MCF 10A (cell line): Measurements from ENCODE around the gene KCNH1. TPM values are rescaled to one million over a fixed set of nuclear protein-coding genes. Genes with fewer than 3 reads are reported as not detected.
"Not testable (repeated sequence)": the region's sequence is repeated elsewhere in the genome, so short reads cannot be mapped to it uniquely, and the experiment has no call there.

ENCODE experiments used
- BruUV-seq: library from RNA; stranded (reverse); fragments of 400-500 nt; replicated peaks from 2 replicates; lab custom pipeline; 2021; lab: Mats Ljungman, UMichigan
- CTCF ChIA-PET: fragments of 300-600 bp; sonication (Branson Sonifier 250); formaldehyde crosslinking; extraction: SDS; loops from one replicate; lab custom pipeline; 2021; ENCODE audit warnings: antibody characterized with exemption, inconsistent platforms; lab: Yijun Ruan, JAX
- POLR2A ChIA-PET: fragments of 300-600, 350-650 bp; sonication (Branson Sonifier 250); formaldehyde crosslinking; extraction: SDS; loops from one replicate; lab custom pipeline; 2020; ENCODE audit warnings: antibody characterized with exemption, inconsistent platforms; lab: Yijun Ruan, JAX
- DNase-seq: peaks from one replicate; pipeline ENCODE4 v3.0.0-alpha.2; 2018; ENCODE audit not compliant: unreplicated experiment
- H3K27ac Mint-ChIP-seq: one replicate; pipeline ENCODE4 v1.8.0; 2022; ENCODE audit warnings: mild to moderate bottlenecking, low read depth, mixed read lengths; ENCODE audit not compliant: unreplicated experiment
- H3K27me3 Mint-ChIP-seq: one replicate; pipeline ENCODE4 v1.8.0; 2022; ENCODE audit warnings: mixed read lengths; ENCODE audit not compliant: insufficient read depth, unreplicated experiment
- H3K36me3 Mint-ChIP-seq: one replicate; pipeline ENCODE4 v1.8.0; 2022; ENCODE audit warnings: mild to moderate bottlenecking, moderate library complexity, mixed read lengths; ENCODE audit not compliant: insufficient read depth, unreplicated experiment
- H3K4me1 Mint-ChIP-seq: one replicate; pipeline ENCODE4 v1.8.0; 2022; ENCODE audit warnings: mixed read lengths; ENCODE audit not compliant: insufficient read depth, unreplicated experiment
- H3K4me3 Mint-ChIP-seq: one replicate; pipeline ENCODE4 v1.8.0; 2022; ENCODE audit warnings: mild to moderate bottlenecking, moderate library complexity, mixed read lengths; ENCODE audit not compliant: unreplicated experiment
- H3K9me3 Mint-ChIP-seq: one replicate; pipeline ENCODE4 v1.8.0; 2022; ENCODE audit warnings: mixed read lengths; ENCODE audit not compliant: unreplicated experiment
- CTCF ChIP-seq: fragments of 200-600 bp; IDR thresholded peaks from one replicate; pipeline ENCODE4 v1.8.0; 2022; ENCODE audit warnings: antibody characterized with exemption, mild to moderate bottlenecking; ENCODE audit not compliant: unreplicated experiment
- intact Hi-C: fragments of 100-400 bp; cut with micrococcal nuclease; formaldehyde crosslinking; loops from 2 replicates; pipeline ENCODE4 v1.14.1; 2022
- total RNA-seq: library from RNA; stranded (reverse); gene quantifications from 2 replicates; pipeline ENCODE4 v1.2.3, GENCODE V29; 2022

KCNH1 gene
- total RNA-seq, 1 experiment from 2014 or later = 0.19 TPM

DNA sequence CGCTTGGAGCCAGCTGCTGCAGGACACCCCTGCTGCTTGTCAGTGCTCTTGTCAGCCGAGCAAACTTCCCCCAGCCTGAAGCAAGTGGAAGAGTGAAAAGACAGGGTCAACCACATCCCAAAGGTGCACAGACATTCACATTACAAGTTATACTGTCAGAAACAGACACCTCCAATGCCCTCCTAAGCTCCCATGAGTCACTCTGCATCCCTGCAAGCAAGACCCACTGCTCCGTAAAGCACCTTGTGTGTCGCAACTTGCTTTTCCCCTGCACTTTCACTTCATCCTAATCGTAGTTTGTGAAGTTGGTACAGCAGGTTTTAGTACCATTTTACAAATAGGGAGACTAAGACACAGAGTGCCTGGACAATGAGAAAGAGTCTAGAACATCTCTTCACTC is 51.1 kb downstream of the KCNH1 start:
- no peak for TF ChIP-seq CTCF
- H3K36me3 Mint-ChIP-seq = no peaks in the 10 kb centered on the region
- POLR2A ChIA-PET = no interaction called here
- BruUV-seq = no TSS peak
- no peaks in the 10 kb centered on the region for H3K27me3 Mint-ChIP-seq
- H3K9me3 Mint-ChIP-seq = no peaks in the 10 kb centered on the region
- CTCF ChIA-PET = interaction anchor here (1.2 kb wide), 1 partner anchor 53 kb away, joined by 3 read pairs; no protein-coding TSS in a partner anchor
- intact Hi-C loops = no loop called here
- no peak overlapping the region for H3K27ac Mint-ChIP-seq
- no peak overlapping the region for H3K4me3 Mint-ChIP-seq
- no peaks in the 10 kb centered on the region for H3K4me1 Mint-ChIP-seq
- DNase-seq = peak; percentile 81

- POLR2A ChIA-PET, H3K4me1 Mint-ChIP-seq, H3K9me3 Mint-ChIP-seq, H3K27me3 Mint-ChIP-seq, CTCF ChIA-PET, BruUV-seq, DNase-seq, H3K27ac Mint-ChIP-seq, H3K36me3 Mint-ChIP-seq, H3K4me3 Mint-ChIP-seq, intact Hi-C loops: not testable (repeated sequence)
These were observed 52.5 kb downstream of the KCNH1 start for GRCh38 chr1:211081447-211081846.

DNA sequence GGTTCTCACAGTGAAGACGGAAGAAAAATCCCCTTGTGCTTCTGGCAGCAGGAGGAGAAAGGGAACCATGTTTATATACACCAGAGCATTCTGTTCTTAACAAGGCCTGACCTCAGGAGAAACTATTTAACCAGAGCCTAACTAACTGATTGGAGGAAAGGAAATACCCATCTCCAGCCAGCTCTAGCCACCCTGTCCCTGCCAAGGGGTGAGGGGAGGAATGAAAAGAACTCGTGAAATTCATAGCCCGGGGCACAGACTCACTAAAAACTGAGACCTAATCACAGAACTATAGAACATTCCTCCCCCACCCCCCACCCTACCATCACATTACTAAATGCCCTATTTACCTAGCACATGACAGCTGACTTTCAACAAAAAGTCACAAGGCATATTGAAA is 65.0 kb downstream of the KCNH1 start:
- Mint-ChIP-seq H3K27ac (no peak overlapping the region), H3K4me3 (peak overlapping the region; percentile 3), H3K9me3 (no peaks in the 10 kb centered on the region), H3K36me3 (no peaks in the 10 kb centered on the region), H3K4me1 (peaks cover 12% of the 10 kb centered on the region), H3K27me3 (no peaks in the 10 kb centered on the region)
- peak; percentile 27 for DNase-seq
- TF ChIP-seq CTCF = no peak
- POLR2A ChIA-PET = no interaction called here
- BruUV-seq = no TSS peak
- intact Hi-C loops = no loop called here
- CTCF ChIA-PET = interaction anchor here (0.6 kb wide), 2 partner anchors 28 to 1264 kb away, joined by 3 to 4 read pairs; no protein-coding TSS in a partner anchor

DNA sequence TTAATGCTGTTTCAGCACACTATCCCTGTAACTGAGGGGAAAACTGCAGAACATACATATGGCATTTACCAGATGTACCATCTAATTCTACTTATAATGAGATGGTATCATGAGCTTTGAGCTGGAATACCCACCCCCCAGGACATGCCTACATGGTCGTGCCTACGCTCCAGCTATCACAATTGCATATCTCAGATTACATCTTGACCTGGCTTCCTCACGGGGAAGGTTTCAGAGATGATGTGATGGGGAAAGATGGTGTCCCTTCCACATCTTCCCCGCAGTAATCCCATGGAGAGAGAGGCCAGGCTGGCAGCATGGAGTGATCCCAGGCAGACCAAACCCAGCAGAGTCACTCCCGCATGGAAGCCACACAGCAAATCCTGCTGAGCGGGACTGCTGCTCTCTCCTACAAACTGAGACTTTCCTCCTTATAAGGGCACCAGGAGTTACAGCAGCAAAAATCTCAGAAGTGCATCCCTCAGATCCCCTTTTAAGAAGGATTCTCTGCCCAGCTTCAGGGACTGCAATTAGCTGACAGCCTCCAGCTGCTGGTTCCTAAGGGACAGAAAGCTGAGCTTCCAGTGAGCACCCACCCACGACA is 67.1 kb downstream of the KCNH1 start:
- no peak overlapping the region for H3K4me3 Mint-ChIP-seq
- peaks cover 6% of the 10 kb centered on the region for H3K9me3 Mint-ChIP-seq
- no TSS peak for BruUV-seq
- TF ChIP-seq CTCF = no peak
- ChIA-PET POLR2A (no interaction called here), CTCF (interaction anchor here (0.7 kb wide), 1 partner anchor 9 kb away, joined by 4 read pairs; no protein-coding TSS in a partner anchor)
- intact Hi-C loops = no loop called here
- DNase-seq = no peak
- H3K36me3 Mint-ChIP-seq = no peaks in the 10 kb centered on the region
- peaks cover 12% of the 10 kb centered on the region for H3K4me1 Mint-ChIP-seq
- no peak overlapping the region for H3K27ac Mint-ChIP-seq
- H3K27me3 Mint-ChIP-seq = peaks cover under 1% of the 10 kb centered on the region

DNA sequence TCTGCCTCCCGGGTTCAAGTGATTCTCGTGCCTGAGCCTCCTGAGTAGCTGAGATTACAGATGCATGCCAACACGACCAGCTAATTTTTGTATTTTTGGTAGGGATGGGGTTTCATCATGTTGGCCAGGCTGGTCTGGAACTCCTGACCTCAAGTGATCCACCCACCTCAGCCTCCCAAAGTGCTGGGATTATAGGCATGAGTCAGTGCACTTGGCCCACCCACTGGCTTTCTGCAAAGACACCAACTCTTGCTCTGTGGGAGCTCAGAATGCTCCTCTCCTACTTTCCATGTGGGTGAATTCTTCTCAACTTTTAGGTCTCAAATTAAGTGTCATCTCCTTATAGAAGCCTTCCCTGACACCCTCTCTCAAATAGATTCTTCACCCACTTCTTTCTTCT is 92.1 kb downstream of the KCNH1 start:
- H3K36me3 Mint-ChIP-seq, BruUV-seq, H3K9me3 Mint-ChIP-seq, intact Hi-C loops, H3K4me1 Mint-ChIP-seq, H3K27me3 Mint-ChIP-seq, H3K4me3 Mint-ChIP-seq, H3K27ac Mint-ChIP-seq: not testable (repeated sequence)
- peak; percentile 28 for DNase-seq
- ChIA-PET CTCF (interaction anchor here (0.6 to 1.0 kb wide), 4 partner anchors 11 to 97 kb away, joined by 3 to 5 read pairs (median 4); partner anchors contain the start of gene KCNH1), POLR2A (interaction anchor here (0.7 kb wide), 1 partner anchor 19 kb away, joined by 3 read pairs; no protein-coding TSS in a partner anchor)
